H4 (cell line): ENCODE results near the gene MTTP. TPM values are rescaled to one million over a fixed set of nuclear protein-coding genes. Genes with fewer than 3 reads are reported as not detected.
"Not testable (repeated sequence)": the region's sequence is repeated elsewhere in the genome, so short reads cannot be mapped to it uniquely, and the experiment has no call there.

Experiments
- DNase-seq: peaks from one replicate; pipeline ENCODE4 v3.0.0-alpha.2; 2015; ENCODE audit warnings: low spot score
- total RNA-seq: library from RNA; depleted of rRNA; stranded (reverse); fragments of >200 nt; shearing (Covaris generic); gene quantifications from 2 replicates; pipeline ENCODE4 v1.2.3, GENCODE V29; 2014; rRNA removed

MTTP gene
- total RNA-seq = 0.23 and 0.31 TPM in 2 replicates

- no peak for DNase-seq
These were observed at the start of gene MTTP for GRCh38 chr4:99574530-99575324. Gene MTTP, plus strand, starts transcription at chr4:99574824. Its CDS starts 86 bp downstream, at chr4:99574910.

- no peak for DNase-seq
These were observed 45.4 kb upstream of the MTTP start for GRCh38 chr4:99529228-99529627.

GRCh38 chr4:99529956-99530355 is 44.7 kb upstream of the MTTP start:
- no peak for DNase-seq

DNA sequence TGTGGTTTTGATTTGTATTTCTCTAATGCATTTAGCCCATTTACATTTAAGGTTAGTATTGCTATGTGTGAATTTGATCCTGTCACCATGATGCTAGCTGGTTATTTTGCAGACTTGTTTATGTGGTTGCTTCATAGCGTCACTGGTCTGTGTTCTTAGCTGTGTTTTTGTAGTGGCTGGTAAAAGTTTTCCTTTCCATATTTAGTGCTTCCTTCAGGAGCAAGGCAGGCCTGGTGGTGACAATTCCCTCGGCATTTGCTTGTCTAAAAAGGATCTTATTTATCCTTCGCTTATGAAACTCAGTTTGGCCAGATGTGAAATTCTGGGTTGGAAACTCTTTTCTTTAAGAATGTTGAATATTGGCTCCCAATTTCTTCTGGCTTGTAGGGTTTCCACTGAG is 39.9 kb upstream of the MTTP start:
- DNase-seq = not testable (repeated sequence)

- no peak for DNase-seq
These were observed 38.4 kb upstream of the MTTP start for GRCh38 chr4:99536271-99536670.

DNA sequence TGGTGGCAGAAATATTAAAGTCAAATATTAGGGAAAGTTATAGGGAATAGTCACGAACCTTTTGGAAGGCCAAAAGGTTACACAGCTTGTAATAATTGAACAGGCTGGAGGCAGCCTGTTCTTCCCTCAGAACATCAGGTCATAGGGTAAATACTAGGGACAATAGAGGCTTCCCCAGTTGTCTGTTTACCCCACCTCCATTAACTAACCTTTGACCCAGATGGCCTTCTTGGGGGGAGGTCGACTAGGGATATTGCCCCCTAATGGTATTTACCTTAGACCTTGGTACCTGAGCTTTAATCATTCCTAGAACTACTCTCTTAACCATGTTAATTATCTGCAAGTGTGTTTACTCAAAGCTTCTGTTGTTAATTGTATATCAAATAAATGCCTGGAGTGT is 37.8 kb upstream of the MTTP start:
- DNase-seq = no peak

DNA sequence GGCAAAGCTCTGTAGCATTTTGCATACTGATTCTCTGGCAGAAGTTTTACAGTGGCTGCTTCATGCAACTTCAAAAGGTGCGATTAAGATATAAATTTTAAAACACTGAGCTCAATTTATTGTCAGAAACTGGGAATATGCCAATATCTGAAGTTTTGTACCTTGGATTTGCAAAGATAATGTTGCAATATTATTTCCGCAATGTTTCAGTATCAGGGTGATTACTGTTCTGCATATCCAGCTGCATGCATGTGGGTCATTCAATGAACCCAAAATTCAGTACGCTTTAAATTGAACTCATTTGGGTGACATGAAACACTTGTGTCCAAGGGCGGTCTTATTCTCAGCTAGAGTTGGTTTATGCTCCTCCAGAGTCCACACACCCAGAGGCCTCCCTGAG is 37.0 kb upstream of the MTTP start:
- no peak for DNase-seq

- DNase-seq = no peak
These were observed 34.2 kb upstream of the MTTP start for GRCh38 chr4:99540277-99540939.

DNA sequence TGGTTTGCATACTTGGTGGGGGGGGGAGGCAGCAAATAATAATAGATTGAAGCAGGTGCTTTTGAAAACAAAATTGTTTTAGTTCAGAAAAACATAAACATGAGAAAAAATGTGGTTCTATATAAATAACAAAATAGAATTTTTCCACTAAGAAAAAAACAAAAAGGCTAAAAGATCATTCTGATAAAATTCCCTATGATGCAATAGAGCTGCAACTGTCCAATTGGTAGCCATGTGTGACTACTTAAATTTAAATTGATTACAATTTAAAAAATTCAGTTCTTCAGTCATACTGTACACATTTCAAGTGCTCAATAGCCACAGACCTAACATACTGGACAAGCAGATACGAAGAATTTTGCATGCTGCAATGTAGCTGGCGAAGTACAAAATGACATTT is 21.8 kb upstream of the MTTP start:
- no peak for DNase-seq

DNA sequence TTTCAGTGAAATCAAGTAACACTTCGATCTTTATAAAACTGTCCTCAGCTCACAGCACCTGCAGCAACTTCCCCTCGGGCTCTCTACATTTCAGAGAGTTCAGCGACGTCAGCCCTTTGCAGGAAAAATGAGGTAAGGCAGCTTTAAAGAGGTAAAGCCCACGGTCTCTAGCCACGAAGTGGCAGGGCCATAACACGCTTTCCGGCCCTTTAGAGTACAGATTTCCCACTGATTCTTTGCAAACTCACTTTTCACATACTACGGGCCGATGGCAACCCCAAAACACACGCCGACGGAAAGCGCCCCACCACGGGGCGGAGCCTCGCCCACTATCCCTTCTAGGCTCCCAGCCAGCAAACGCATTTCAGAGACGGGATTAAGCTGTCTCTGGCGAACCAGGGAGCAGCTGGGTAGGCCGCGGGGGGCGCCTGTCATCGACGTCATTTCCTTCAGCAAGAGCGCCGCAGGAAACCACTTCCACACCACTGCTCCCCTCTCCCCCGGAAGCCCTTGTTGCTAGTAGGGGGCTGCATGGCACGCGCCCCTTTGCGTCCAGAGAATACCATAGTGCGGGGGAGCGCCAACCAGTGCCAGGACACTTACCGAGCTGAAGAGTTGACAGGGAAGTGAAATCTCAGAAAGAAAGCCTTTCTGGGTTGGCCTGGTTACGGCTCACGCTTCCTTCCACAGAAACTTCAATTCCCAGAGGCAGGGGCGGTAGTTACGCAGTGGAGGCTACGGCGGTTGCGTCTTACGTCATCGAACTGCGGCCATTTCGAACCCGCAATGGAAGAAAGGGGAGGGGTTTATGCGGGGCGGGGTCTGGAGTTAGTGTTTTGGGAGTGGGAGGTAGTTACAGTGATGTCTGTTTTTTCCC is 11.1 kb upstream of the MTTP start, which contains the start of gene TRMT10A:
Gene TRMT10A, minus strand, starts transcription at position 730 of the 877 bp plus-strand sequence. CDS start 4,701 bp downstream, outside the sequence.
- DNase-seq = peak; percentile 96

DNA sequence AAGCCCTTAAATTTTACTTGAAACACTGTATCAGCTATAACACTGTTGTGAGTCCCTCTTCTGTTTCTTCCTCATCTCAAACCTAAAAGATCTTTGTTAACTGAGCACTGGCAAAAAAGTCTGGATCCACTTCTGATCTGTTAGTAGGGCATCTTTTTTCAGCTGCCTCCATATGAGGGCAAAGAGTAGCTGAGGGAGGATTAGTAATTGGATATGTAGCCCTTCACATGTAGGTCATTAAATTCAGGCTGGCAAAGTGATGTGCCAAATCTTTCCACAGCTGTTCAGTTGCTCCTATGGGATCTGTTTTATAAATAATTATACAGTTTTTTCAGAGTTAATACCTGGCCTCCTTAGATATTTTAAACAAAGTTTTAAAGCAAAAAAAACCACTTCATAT is 9.7 kb upstream of the MTTP start:
- no peak for DNase-seq

GRCh38 chr4:99571883-99572282 is 2.7 kb upstream of the MTTP start:
- no peak for DNase-seq

DNA sequence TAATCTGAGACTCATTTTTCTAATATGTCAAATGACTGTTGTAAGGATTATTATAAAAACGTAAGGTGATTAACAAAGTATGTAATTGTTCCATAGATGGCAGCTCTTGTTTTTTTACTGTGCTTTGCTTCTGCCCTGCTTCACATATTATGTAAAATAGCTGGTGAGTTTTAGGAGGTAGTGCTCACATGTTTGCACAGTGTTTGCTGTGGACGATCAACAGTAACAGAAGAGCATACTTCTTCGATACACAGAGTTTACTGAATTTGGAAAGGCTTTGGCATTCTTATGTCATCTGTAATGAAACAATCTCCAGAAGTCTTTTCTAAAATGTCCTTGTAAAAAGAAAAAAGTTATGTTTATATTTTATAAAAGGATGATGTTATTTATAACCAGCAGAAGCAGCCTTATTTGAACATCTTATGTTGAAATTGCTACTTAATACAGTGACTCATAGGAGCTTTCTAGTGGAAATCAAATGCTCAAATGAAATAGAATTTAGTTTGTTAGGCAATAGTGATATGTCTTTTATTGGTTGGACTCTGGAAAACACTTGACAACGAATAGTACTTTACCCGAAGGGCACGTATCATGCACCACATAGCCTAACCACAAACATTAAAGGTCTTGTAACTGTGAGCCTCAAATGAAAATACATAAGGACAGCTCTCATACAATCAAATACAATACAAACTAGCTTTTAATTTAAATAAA is 1.9 kb upstream of the MTTP start:
- DNase-seq = peak; percentile 25

- DNase-seq = no peak
These were observed 772 bp upstream of the MTTP start for GRCh38 chr4:99573735-99574368.

DNA sequence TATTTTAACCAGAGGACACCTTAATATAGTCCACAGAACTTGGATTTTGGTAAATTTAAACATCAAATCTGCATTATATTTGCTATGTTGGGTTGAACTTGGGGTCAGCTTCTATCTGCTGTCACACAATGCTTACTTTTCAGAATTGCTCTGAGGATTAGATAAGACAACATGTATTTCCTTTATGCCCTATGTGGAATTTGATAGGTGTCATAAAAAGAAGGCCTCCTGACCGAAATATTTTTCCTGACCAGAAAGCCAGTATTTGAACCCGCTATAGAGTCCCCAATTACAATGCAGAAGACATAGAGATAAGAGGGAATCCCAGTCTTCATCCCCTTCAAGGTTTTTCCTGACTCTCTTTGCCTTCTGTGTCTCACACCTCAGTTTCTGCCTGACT is 4.1 kb downstream of the MTTP start:
- DNase-seq = no peak

GRCh38 chr4:99585516-99585915 is 10.9 kb downstream of the MTTP start:
- no peak for DNase-seq

DNA sequence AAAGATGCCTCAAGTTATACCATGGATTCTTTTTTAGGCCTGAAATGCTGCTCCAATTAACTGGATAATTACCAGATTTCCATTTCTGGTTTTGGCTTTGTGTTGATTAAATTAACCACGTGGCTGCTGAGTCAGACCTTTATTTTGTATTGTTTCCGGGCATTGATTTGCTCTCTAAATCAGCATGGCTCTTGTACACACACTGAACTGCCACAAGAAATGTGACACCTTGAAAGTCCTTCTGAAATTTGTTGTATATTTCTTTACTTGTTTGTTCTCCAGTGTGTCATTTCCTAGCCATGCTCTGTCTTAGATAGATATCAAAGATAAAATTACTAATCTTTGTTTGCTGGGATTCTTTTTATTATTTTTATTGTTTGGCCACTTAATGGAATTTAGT is 11.7 kb downstream of the MTTP start:
- no peak for DNase-seq

- no peak for DNase-seq
These were observed 12.2 kb downstream of the MTTP start for GRCh38 chr4:99586797-99587196.

DNA sequence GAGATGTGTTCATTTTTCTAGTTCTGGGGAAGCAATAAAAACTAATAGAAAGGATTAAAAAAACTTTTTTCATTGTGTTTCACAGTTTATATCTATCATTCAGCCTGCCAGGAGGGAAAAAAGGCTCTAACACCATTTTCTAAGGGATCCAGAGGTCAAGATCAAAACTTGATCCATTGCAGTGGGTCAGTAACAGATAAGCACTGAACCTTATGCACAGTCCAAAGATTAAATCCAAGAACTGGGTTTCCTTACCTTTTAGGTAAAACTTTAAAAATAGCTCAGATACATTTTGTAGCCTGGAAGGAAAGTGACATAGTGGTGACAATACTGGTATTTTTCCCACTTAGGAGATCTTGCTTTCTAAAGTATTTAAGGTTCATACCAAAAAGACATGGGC is 12.7 kb downstream of the MTTP start:
- no peak for DNase-seq

GRCh38 chr4:99587803-99588202 is 13.2 kb downstream of the MTTP start:
- no peak for DNase-seq

- DNase-seq = no peak
These were observed 17.1 kb downstream of the MTTP start for GRCh38 chr4:99591757-99592156.
